HL-60 (cell line): ENCODE measurements around the gene SRSF3.

ENCODE experiments used
- CTCF ChIP-seq: IDR thresholded peaks from one replicate; pipeline ENCODE4 v1.5.1; 2011; ENCODE audit warnings: low read length, control low read depth, inconsistent platforms; ENCODE audit not compliant: insufficient read depth
- GABPA ChIP-seq: IDR thresholded peaks from 2 replicates; pipeline ENCODE4 v1.6.1; 2012; ENCODE audit warnings: low read depth
- POLR2AphosphoS5 ChIP-seq: IDR thresholded peaks from 2 replicates; pipeline ENCODE4 v1.6.1; 2012; ENCODE audit warnings: low read depth
- REST ChIP-seq: IDR thresholded peaks from 2 replicates; pipeline ENCODE4 v1.6.1; 2012; ENCODE audit warnings: low read depth; ENCODE audit not compliant: insufficient replicate concordance
- SPI1 ChIP-seq: IDR thresholded peaks from 2 replicates; pipeline ENCODE4 v1.6.1; 2012; ENCODE audit warnings: low read depth, mild to moderate bottlenecking, borderline replicate concordance

- TF ChIP-seq CTCF (no peak), POLR2AphosphoS5 (no peak), REST (no peak), GABPA (no peak), SPI1 (no peak)
Observed at GRCh38 chr6:36545767-36546307, 48.3 kb upstream of the SRSF3 start.
